HepG2 (cell line): Measurements from ENCODE around the gene SLC2A10. TPM values are rescaled to one million over a fixed set of nuclear protein-coding genes. Genes with fewer than 3 reads are reported as not detected.

Source experiments
- ATAC-seq: fragments of 200-7000 bp; cut with Tn5 transposase; 3 replicates; pipeline ENCODE4 v1.9.1; 2020; ENCODE audit warnings: mild to moderate bottlenecking, moderate library complexity
- BruUV-seq: library from RNA; stranded (reverse); fragments of 400-500 nt; replicated peaks from 2 replicates; lab custom pipeline; 2021; lab: Mats Ljungman, UMichigan
- CTCF ChIA-PET: fragments of 300-600 bp; formaldehyde crosslinking; extraction: SDS; loops from one replicate; lab custom pipeline; 2021; ENCODE audit warnings: low total read pairs, inconsistent platforms, low intra/inter-chr PET ratio; lab: Yijun Ruan, JAX
- POLR2A ChIA-PET: fragments of 350-600 bp; sonication (Branson Sonifier 250); formaldehyde crosslinking; loops from one replicate; lab custom pipeline; 2020; ENCODE audit warnings: antibody characterized with exemption, inconsistent platforms; lab: Yijun Ruan, JAX
- DNase-seq: peaks from one replicate; pipeline ENCODE4 v3.0.0-alpha.2; 2015; ENCODE audit warnings: low spot score
- FAIRE-seq: peaks from 3 replicates; lab custom pipeline; 2011; peaks lifted over from hg19 to GRCh38; lab: Jason Lieb, UNC
- H2AFZ ChIP-seq: one replicate; pipeline ENCODE4 v1.6.1; 2011; ENCODE audit warnings: low read length, inconsistent platforms
- H3K27ac ChIP-seq: fragments of 300-600 bp; 3 replicates; pipeline ENCODE4 v1.8.0; 2011; ENCODE audit warnings: mixed run types, mild to moderate bottlenecking, mixed read lengths, low read length, inconsistent platforms; ENCODE audit not compliant: insufficient read depth; ENCODE audit errors: extremely low read length
- H3K27me3 ChIP-seq, 2 experiments: fragments of 200-600 bp in 1 of 2; 2 replicates in 1 of 2; 3 replicates in 1 of 2; pipeline versions ENCODE4 v1.6.0 to v1.8.0; 2011; ENCODE audit warnings: low read length in 2 of 2, mild to moderate bottlenecking in 2 of 2, moderate library complexity in 2 of 2, inconsistent platforms in 1 of 2; ENCODE audit not compliant: insufficient read depth in 2 of 2, control insufficient read depth in 1 of 2
- H3K36me3 ChIP-seq, 2 experiments: fragments of 200-600 bp in 1 of 2; replicated peaks in 1 of 2; 2 replicates in 1 of 2; 3 replicates in 1 of 2; pipeline versions ENCODE4 v1.5.1 to v1.8.0; 2011; ENCODE audit warnings: low read length in 2 of 2, inconsistent platforms in 1 of 2; ENCODE audit not compliant: insufficient read depth in 2 of 2, control insufficient read depth in 1 of 2
- H3K4me1 ChIP-seq: 2 replicates; pipeline ENCODE4 v1.5.1; 2012; ENCODE audit warnings: low read length, inconsistent platforms; ENCODE audit not compliant: insufficient read depth
- H3K4me2 ChIP-seq: 2 replicates; pipeline ENCODE4 v1.6.0; 2011; ENCODE audit warnings: low read depth, low read length, inconsistent platforms
- H3K4me3 ChIP-seq, 3 experiments: fragments of 200-600 bp in 1 of 3; sonication (generic), shearing (Covaris generic) in 1 of 3; replicated peaks in 1 of 3; 2 replicates each; pipeline ENCODE4 v1.5.1; 2011 to 2016; ENCODE audit warnings: low read length in 3 of 3, inconsistent platforms in 2 of 3, low read depth in 2 of 3, mild to moderate bottlenecking in 2 of 3, control low read depth in 1 of 3, mixed read lengths in 1 of 3; ENCODE audit not compliant: insufficient read depth in 1 of 3
- H3K79me2 ChIP-seq: one replicate; pipeline ENCODE4 v1.6.1; 2011; ENCODE audit warnings: low read length, inconsistent platforms; ENCODE audit not compliant: insufficient read depth
- H3K9ac ChIP-seq: 2 replicates; pipeline ENCODE4 v1.6.0; 2011; ENCODE audit warnings: mild to moderate bottlenecking, low read depth, low read length, inconsistent platforms; ENCODE audit not compliant: insufficient read depth
- H3K9me3 ChIP-seq: 2 replicates; pipeline ENCODE4 v1.5.1; 2012; ENCODE audit warnings: mild to moderate bottlenecking, low read length
- H4K20me1 ChIP-seq: 2 replicates; pipeline ENCODE4 v1.6.0; 2011; ENCODE audit warnings: inconsistent platforms, mild to moderate bottlenecking, low read length, moderate library complexity; ENCODE audit not compliant: insufficient read depth
- LCORL ChIP-seq, 2 experiments: fragments of 450-650 bp in 1 of 2; sonication (generic) in 1 of 2; formaldehyde crosslinking in 1 of 2; IDR thresholded peaks; 2 replicates each; pipeline versions ENCODE4 v1.5.0 to v1.6.1; 2017 to 2020; ENCODE audit warnings: antibody characterized with exemption in 1 of 2, missing genetic modification reagents in 1 of 2
- NR2C2 ChIP-seq: sonication (generic); formaldehyde crosslinking; IDR thresholded peaks from 2 replicates; pipeline ENCODE4 v1.4.0; 2020; ENCODE audit warnings: missing genetic modification reagents, mild to moderate bottlenecking, moderate library complexity, borderline replicate concordance
- PRDM15 ChIP-seq: sonication (generic); formaldehyde crosslinking; IDR thresholded peaks from 2 replicates; pipeline ENCODE4 v1.4.0; 2020; ENCODE audit warnings: missing genetic modification reagents
- ZNF124 ChIP-seq: sonication (generic); formaldehyde crosslinking; IDR thresholded peaks from 2 replicates; pipeline ENCODE4 v1.4.0; 2020; ENCODE audit warnings: missing genetic modification reagents
- WGBS: methylation state at CpG from one replicate; pipeline ENCODE4 v1.1.6; 2017; ENCODE audit warnings: low lambda C conversion rate; 5-methylcytosine and 5-hydroxymethylcytosine counted together
- in situ Hi-C: cut with HindIII; loops from 2 replicates; pipeline ENCODE4 v1.10.0; 2017; ENCODE audit warnings: low pct_unique_long_range_greater_than_20kb; ENCODE audit not compliant: extremely low pct_ligation_motif_present
- intact Hi-C: fragments of 100-400 bp; cut with micrococcal nuclease; formaldehyde crosslinking; loops from one replicate; pipeline ENCODE4 v1.10.0; 2022; ENCODE audit not compliant: unreplicated experiment
- polyA plus RNA-seq, 8 experiments: library from polyadenylated mRNA; depleted of rRNA in 3 of 8; stranded (reverse) in 7 of 8; unstranded in 1 of 8; fragments of >200 nt; fragmentation: Illumina TruSeq in 4 of 8; extraction: Trizol in 4 of 8; gene quantifications; 2 replicates each; pipeline versions ENCODE4 v1.2.1 to v1.2.3, GENCODE V29; 2011 to 2016; ENCODE audit warnings: low read depth in 4 of 8, missing spikeins in 1 of 8, mixed read lengths in 1 of 8; ENCODE audit not compliant: insufficient read depth in 1 of 8
- total RNA-seq, 5 experiments: library from RNA; depleted of rRNA; stranded (reverse); fragments of >200 nt; fragmentation: Illumina TruSeq; extraction: Trizol; gene quantifications; 2 replicates each; pipeline ENCODE4 v1.2.3, GENCODE V29; 2016; ENCODE audit warnings: low read depth in 1 of 5

Gene SLC2A10
- total and polyA plus RNA-seq, 2 of the 13 experiments (the other 11 are each of a cell fraction or from before 2014, with no cell fraction given): 16.0 to 18.4 TPM

- no peak for DNase-seq
- 29% methylated on average over 2 of the region's 2 CpGs for WGBS
- CTCF ChIA-PET: interaction anchor here (3.7 kb wide), 1 partner anchor 180 kb away, joined by 45 read pairs; no protein-coding TSS in a partner anchor
- H3K9ac ChIP-seq: no peak overlapping the region
- H3K79me2 ChIP-seq: no peaks in the 10 kb centered on the region
- no peak overlapping the region for H3K27ac ChIP-seq
- in situ Hi-C loops: no loop called here
- POLR2A ChIA-PET: no interaction called here
- peaks cover under 1% of the 10 kb centered on the region; the same call in 1 of the 2 replicates for H3K9me3 ChIP-seq
- H4K20me1 ChIP-seq: no peaks in the 10 kb centered on the region
- intact Hi-C loops: no loop called here
- no peak for TF ChIP-seq LCORL (IDR thresholded peaks at IDR 0.05)
- no peak for TF ChIP-seq LCORL (CRISPR knock-in tag; IDR thresholded peaks at IDR 0.05)
- no peak for TF ChIP-seq ZNF124
- no peak for TF ChIP-seq NR2C2
- TF ChIP-seq PRDM15 (CRISPR knock-in tag): 0 out of 2 replicates have a peak, but pooled peaks have one; percentile 0
- TF ChIP-seq, all 625 proteins: peak for 1
- Histone ChIP-seq H3K4me2 (no peak overlapping the region), H3K27me3 (no peaks in the 10 kb centered on the region), H3K4me1 (peaks cover 64% of the 10 kb centered on the region), H3K4me3 (no peak overlapping the region), H2AFZ (no peak overlapping the region), H3K36me3 (no peaks in the 10 kb centered on the region)
- BruUV-seq: no TSS peak
- ATAC-seq (no peak), FAIRE-seq (no peak)
Measured at GRCh38 chr20:46701057-46701456, 8.4 kb upstream of the SLC2A10 start.
